ENCODE data around the gene RASSF5.
A peak's percentile ranks its signal among the peaks of the same experiment; 100 is the strongest.
"Not testable (repeated sequence)": the region's sequence is repeated elsewhere in the genome, so short reads cannot be mapped to it uniquely, and the experiment has no call there.

RASSF5 gene

DNA sequence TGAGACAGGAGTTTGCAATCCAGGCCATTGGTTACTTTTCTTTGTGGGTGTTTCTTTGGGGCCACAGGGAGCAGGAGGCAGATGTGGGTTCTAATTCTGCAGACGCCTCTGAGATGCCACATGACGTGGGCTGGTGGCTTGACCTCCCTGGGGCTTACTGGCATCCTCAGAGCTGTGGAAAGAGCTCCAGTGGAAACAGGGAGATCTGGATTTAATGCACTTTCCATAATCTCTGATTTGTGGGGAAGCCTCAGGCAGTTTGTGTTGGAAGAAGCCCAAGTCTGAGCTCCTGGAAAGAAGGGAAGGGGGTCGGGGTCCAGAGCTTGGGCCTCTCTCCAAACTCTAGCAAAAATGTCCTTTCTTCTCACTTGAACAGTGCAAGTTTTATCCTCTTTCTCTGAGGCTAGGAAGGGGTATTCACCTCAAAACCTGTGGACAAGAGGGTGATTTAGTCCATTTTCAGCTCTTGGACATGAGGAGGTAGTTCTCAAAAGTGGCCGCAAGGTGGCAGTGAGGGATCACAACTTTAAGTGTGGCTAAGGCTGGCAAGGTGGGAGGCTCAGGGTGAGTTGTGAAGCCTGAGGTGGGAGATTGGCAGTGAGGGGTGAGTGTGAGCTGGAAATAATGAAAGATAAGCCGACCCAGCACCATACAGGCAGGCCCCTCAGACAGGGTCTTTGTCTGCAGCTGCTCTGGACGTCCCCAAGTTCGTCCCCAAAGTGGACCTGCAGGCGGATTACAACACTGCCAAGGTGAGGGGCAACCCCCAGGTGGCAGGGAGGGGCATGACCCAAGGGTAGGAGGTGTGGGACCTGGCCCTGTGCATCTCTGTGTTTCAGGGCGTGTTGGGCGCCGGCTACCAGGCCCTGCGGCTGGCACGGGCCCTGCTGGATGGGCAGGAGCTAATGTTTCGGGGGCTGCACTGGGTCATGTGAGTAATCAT lies 27.9 kb upstream of the RASSF5 start:
- Histone ChIP-seq H3K9me3 (no peaks in the 10 kb centered on the region), H3K27me3 (peaks cover 36% of the 10 kb centered on the region), H3K4me1 (no peaks in the 10 kb centered on the region), H3K36me3 (no peaks in the 10 kb centered on the region), H3K4me3 (ENCODE audit: low read depth, low read length) (no peak overlapping the region)
- peak; percentile 79 for DNase-seq
- TF ChIP-seq, protein P1, sequence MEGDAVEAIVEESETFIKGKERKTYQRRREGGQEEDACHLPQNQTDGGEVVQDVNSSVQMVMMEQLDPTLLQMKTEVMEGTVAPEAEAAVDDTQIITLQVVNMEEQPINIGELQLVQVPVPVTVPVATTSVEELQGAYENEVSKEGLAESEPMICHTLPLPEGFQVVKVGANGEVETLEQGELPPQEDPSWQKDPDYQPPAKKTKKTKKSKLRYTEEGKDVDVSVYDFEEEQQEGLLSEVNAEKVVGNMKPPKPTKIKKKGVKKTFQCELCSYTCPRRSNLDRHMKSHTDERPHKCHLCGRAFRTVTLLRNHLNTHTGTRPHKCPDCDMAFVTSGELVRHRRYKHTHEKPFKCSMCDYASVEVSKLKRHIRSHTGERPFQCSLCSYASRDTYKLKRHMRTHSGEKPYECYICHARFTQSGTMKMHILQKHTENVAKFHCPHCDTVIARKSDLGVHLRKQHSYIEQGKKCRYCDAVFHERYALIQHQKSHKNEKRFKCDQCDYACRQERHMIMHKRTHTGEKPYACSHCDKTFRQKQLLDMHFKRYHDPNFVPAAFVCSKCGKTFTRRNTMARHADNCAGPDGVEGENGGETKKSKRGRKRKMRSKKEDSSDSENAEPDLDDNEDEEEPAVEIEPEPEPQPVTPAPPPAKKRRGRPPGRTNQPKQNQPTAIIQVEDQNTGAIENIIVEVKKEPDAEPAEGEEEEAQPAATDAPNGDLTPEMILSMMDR (IDR thresholded peaks at IDR 0.05; ENCODE audit: low read depth, low read length), result peak; percentile 89

DNA sequence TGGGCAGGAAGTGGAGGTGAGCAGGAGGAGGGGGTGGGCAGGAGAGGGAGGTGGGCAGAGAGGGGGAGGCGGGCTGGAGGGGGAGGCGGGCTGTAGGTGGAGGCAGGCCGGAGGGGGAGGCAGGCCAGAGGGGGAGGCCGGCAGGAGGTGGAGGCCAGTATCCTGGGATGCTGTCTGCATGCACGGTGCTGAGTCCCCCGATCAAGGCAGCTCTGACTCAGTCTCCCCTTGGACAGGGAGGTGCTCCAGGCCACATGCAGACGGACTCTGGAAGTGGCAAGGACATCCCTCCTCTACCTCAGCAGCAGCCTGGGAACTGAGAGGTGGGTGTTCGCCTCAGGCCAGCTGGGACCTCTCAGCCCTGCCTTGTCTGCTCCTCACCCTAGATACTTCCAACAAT lies 27.1 kb upstream of the RASSF5 start:
- TF ChIP-seq, protein P1 (IDR thresholded peaks at IDR 0.05; ENCODE audit: low read depth, low read length), result no peak
- H3K4me3 ChIP-seq (ENCODE audit: low read depth, low read length), result no peak overlapping the region
- H3K27me3 ChIP-seq, result peaks cover 35% of the 10 kb centered on the region
- no peak for DNase-seq
- no peaks in the 10 kb centered on the region for H3K4me1 ChIP-seq
- H3K9me3 ChIP-seq, result no peaks in the 10 kb centered on the region
- no peaks in the 10 kb centered on the region for H3K36me3 ChIP-seq

DNA sequence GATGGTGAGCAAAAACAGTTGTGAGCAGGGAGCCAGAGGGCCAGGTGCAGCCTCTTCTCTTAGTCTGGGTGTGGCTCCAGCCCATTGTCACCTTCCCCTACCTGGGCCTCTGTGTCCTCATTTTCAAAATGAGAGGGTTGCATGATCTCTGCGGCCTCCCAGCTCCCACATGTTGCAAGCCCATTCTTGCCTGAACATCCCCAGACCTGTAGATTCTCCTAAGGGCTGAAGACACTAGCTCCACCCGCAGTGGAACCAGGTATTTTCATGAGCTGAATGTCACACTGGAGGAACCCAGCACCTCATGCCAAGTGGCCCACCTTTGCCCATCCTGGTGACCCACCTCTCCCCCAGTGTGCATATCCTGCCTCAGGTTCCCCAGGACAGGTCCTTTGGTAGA lies 24.7 kb upstream of the RASSF5 start:
- TF ChIP-seq, protein P1 (IDR thresholded peaks at IDR 0.05; ENCODE audit: low read depth, low read length), result no peak
- peaks cover 16% of the 10 kb centered on the region for H3K27me3 ChIP-seq
- no peaks in the 10 kb centered on the region for H3K9me3 ChIP-seq
- H3K36me3 ChIP-seq, result no peaks in the 10 kb centered on the region
- DNase-seq, result no peak
- no peak overlapping the region for H3K4me3 ChIP-seq (ENCODE audit: low read depth, low read length)
- H3K4me1 ChIP-seq, result no peaks in the 10 kb centered on the region

DNA sequence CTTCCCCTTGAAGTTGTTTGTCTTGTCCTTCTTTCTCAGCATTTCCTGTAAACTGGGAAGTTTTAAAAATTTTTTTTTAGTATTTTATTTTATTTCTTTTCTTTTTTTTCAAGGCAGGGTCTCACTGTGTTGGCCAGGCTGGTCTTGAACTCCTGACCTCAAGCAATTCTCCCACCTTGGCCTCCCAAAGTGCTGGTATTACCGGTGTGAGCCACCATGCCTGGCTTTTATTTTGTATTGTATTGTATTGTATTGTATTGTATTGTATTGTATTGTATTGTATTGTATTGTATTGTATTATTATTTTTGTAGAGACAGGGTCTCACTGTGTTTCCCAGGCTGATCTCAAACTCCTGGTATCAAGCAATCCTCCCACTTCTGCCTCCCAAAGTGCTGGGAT lies 23.5 kb upstream of the RASSF5 start:
- H3K4me3 ChIP-seq (ENCODE audit: low read depth, low read length); DNase-seq; H3K4me1 ChIP-seq; H3K9me3 ChIP-seq; H3K27me3 ChIP-seq; H3K36me3 ChIP-seq: not testable (repeated sequence)

DNA sequence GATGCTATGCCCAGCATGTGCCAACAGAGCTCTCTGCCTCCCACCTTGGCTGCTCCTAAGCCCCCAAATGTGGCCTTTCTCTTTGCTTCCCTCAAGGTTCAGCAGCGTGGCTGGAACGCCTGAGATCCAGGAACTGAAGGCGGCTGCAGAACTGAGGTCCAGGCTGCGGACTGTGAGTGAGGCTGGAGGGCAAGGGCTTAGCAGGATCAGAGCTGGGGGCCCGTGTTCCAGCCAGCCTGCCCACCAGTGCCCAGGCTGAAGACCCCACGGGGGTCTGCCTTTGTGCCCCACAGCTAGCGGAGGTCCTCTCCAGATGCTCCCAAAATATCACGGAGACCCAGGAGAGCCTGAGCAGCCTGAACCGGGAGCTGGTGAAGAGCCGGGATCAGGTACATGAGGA lies 22.4 kb upstream of the RASSF5 start:
- no peaks in the 10 kb centered on the region for H3K4me1 ChIP-seq
- TF ChIP-seq, protein P1 (IDR thresholded peaks at IDR 0.05; ENCODE audit: low read depth, low read length), result no peak
- no peaks in the 10 kb centered on the region for H3K36me3 ChIP-seq
- H3K4me3 ChIP-seq (ENCODE audit: low read depth, low read length), result no peak overlapping the region
- H3K27me3 ChIP-seq, result 0 out of 2 replicates have a peak, but pooled peaks cover 3% of the 10 kb centered on the region
- no peaks in the 10 kb centered on the region for H3K9me3 ChIP-seq
- no peak for DNase-seq

DNA sequence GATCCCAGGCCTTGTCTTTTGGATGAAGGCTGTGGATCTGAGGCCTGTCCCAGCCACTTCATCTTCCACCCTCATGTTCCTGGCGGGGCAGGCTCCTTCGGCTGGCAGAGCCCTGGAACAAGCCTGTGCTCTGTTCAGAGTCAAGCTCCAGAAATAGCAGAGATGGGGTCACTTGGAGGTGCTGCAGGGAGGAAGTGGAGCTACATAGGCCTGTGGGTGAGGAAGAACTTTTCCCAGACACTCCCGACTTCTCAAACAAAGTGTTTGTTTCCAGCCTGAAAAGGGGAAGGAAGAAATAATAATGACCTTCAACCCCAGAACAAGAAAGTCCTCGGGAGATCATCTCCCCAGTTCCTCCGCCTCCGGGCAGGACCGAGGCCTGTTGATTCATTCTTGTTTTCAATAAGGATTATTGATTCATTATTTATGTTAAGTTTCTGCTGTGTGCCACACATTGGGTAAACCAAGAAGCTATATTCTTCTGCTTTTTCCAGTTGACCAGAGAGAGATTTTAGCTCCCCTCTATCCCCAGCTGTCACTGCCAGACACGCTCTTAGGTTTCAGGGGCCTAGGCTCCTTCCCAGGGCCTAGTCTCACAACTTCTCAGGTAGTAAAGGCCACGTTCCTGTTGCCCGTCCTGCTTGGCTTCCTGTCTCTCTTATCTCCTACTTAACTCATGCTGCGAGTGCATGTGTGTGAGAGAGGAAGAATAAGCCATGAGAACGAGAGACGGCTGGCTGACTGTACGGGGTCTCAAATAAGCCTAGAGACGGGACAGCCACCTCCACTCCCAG lies 20.1 kb upstream of the RASSF5 start:
- no peak for DNase-seq
- Histone ChIP-seq H3K36me3 (no peaks in the 10 kb centered on the region), H3K4me1 (no peaks in the 10 kb centered on the region), H3K9me3 (no peaks in the 10 kb centered on the region), H3K4me3 (ENCODE audit: low read depth, low read length) (no peak overlapping the region), H3K27me3 (no peaks in the 10 kb centered on the region)
- TF ChIP-seq, protein P1 (IDR thresholded peaks at IDR 0.05; ENCODE audit: low read depth, low read length), result no peak
